ENCODE measurements around the gene SURF2.

DNA sequence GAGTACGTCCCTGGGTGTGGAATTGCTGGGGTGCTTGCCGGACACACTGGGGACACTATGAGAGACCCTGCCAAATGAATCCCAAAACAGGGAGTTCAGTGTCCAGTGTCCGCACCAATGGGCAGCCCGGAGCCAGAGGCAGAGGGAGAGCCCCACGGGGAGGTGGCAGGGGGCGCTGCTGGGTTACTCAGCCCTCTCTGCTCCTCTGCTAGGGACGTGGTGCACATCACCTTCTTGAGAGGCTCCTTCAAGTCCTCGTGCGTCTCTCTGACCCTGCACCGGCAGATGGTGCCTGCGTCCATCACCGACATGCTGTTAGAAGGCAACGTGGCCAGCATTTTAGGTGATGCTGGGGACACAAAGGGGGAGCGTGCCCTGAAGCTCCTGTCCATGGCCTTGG lies 40.6 kb downstream of the SURF2 start:
- TF ChIP-seq, protein P1, sequence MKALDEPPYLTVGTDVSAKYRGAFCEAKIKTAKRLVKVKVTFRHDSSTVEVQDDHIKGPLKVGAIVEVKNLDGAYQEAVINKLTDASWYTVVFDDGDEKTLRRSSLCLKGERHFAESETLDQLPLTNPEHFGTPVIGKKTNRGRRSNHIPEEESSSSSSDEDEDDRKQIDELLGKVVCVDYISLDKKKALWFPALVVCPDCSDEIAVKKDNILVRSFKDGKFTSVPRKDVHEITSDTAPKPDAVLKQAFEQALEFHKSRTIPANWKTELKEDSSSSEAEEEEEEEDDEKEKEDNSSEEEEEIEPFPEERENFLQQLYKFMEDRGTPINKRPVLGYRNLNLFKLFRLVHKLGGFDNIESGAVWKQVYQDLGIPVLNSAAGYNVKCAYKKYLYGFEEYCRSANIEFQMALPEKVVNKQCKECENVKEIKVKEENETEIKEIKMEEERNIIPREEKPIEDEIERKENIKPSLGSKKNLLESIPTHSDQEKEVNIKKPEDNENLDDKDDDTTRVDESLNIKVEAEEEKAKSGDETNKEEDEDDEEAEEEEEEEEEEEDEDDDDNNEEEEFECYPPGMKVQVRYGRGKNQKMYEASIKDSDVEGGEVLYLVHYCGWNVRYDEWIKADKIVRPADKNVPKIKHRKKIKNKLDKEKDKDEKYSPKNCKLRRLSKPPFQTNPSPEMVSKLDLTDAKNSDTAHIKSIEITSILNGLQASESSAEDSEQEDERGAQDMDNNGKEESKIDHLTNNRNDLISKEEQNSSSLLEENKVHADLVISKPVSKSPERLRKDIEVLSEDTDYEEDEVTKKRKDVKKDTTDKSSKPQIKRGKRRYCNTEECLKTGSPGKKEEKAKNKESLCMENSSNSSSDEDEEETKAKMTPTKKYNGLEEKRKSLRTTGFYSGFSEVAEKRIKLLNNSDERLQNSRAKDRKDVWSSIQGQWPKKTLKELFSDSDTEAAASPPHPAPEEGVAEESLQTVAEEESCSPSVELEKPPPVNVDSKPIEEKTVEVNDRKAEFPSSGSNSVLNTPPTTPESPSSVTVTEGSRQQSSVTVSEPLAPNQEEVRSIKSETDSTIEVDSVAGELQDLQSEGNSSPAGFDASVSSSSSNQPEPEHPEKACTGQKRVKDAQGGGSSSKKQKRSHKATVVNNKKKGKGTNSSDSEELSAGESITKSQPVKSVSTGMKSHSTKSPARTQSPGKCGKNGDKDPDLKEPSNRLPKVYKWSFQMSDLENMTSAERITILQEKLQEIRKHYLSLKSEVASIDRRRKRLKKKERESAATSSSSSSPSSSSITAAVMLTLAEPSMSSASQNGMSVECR (CRISPR knock-in tag; IDR thresholded peaks at IDR 0.05): no peak
- TF ChIP-seq CBX5 (IDR thresholded peaks at IDR 0.05; ENCODE audit: borderline replicate concordance, low read depth) (no peak), TCF7 (IDR thresholded peaks at IDR 0.05; ENCODE audit: borderline replicate concordance) (no peak), SP1 (CRISPR knock-in tag; IDR thresholded peaks at IDR 0.05) (no peak), GATA2 (CRISPR knock-in tag; IDR thresholded peaks at IDR 0.05) (no peak), MED1 (CRISPR knock-in tag; IDR thresholded peaks at IDR 0.05; ENCODE audit: borderline replicate concordance) (no peak), NFATC3 (IDR thresholded peaks at IDR 0.05) (no peak), POLR2A (conservative IDR thresholded peaks at IDR 0.05) (no peak), POLR2AphosphoS5 (IDR thresholded peaks at IDR 0.05; ENCODE audit: control insufficient read depth, insufficient read depth, low read depth, low read length) (no peak)
- TF ChIP-seq, protein P2, sequence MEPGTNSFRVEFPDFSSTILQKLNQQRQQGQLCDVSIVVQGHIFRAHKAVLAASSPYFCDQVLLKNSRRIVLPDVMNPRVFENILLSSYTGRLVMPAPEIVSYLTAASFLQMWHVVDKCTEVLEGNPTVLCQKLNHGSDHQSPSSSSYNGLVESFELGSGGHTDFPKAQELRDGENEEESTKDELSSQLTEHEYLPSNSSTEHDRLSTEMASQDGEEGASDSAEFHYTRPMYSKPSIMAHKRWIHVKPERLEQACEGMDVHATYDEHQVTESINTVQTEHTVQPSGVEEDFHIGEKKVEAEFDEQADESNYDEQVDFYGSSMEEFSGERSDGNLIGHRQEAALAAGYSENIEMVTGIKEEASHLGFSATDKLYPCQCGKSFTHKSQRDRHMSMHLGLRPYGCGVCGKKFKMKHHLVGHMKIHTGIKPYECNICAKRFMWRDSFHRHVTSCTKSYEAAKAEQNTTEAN (CRISPR knock-in tag; IDR thresholded peaks at IDR 0.05): no peak
- TF ChIP-seq, protein P3, sequence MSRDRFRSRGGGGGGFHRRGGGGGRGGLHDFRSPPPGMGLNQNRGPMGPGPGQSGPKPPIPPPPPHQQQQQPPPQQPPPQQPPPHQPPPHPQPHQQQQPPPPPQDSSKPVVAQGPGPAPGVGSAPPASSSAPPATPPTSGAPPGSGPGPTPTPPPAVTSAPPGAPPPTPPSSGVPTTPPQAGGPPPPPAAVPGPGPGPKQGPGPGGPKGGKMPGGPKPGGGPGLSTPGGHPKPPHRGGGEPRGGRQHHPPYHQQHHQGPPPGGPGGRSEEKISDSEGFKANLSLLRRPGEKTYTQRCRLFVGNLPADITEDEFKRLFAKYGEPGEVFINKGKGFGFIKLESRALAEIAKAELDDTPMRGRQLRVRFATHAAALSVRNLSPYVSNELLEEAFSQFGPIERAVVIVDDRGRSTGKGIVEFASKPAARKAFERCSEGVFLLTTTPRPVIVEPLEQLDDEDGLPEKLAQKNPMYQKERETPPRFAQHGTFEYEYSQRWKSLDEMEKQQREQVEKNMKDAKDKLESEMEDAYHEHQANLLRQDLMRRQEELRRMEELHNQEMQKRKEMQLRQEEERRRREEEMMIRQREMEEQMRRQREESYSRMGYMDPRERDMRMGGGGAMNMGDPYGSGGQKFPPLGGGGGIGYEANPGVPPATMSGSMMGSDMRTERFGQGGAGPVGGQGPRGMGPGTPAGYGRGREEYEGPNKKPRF (IDR thresholded peaks at IDR 0.05; ENCODE audit: low read depth, low read length): no peak
- TF ChIP-seq, protein P4, sequence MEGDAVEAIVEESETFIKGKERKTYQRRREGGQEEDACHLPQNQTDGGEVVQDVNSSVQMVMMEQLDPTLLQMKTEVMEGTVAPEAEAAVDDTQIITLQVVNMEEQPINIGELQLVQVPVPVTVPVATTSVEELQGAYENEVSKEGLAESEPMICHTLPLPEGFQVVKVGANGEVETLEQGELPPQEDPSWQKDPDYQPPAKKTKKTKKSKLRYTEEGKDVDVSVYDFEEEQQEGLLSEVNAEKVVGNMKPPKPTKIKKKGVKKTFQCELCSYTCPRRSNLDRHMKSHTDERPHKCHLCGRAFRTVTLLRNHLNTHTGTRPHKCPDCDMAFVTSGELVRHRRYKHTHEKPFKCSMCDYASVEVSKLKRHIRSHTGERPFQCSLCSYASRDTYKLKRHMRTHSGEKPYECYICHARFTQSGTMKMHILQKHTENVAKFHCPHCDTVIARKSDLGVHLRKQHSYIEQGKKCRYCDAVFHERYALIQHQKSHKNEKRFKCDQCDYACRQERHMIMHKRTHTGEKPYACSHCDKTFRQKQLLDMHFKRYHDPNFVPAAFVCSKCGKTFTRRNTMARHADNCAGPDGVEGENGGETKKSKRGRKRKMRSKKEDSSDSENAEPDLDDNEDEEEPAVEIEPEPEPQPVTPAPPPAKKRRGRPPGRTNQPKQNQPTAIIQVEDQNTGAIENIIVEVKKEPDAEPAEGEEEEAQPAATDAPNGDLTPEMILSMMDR (IDR thresholded peaks at IDR 0.05 in 2 of 3, conservative IDR thresholded peaks at IDR 0.05 in 1 of 3; ENCODE audit: insufficient read depth in 2 of 3, low read depth in 1 of 3, low read length in 3 of 3): peak; percentile 70 to 74 (median 70)
